CD8-positive, alpha-beta memory T cell (primary cell): ENCODE measurements around the gene DOCK1. TPM values are rescaled to one million over a fixed set of nuclear protein-coding genes. Genes with fewer than 3 reads are reported as not detected.

ENCODE experiments used
- CTCF ChIA-PET: fragments of 350-600 bp; sonication (Branson Sonifier 250); formaldehyde crosslinking; loops from one replicate; lab custom pipeline; 2021; ENCODE audit warnings: antibody characterized with exemption; lab: Charles Lee
- POLR2A ChIA-PET: fragments of 350-600 bp; sonication (Branson Sonifier 250); formaldehyde crosslinking; loops from one replicate; lab custom pipeline; 2021; ENCODE audit warnings: antibody characterized with exemption; lab: Charles Lee
- DNase-seq, 5 donors: peaks; one replicate each; pipeline versions ENCODE4 v3.0.0 to v3.0.0-alpha.2; 2020 to 2022; ENCODE audit warnings: mixed read lengths in 1 of 5
- H3K27ac ChIP-seq: one replicate; pipeline ENCODE4 v1.7.0; 2013; ENCODE audit warnings: low read depth, mild to moderate bottlenecking, low read length, moderate library complexity
- H3K27me3 ChIP-seq: 2 replicates; pipeline ENCODE4 v1.7.0; 2013; ENCODE audit warnings: low read length, mild to moderate bottlenecking; ENCODE audit not compliant: insufficient read depth, poor library complexity, severe bottlenecking
- H3K36me3 ChIP-seq: 2 replicates; pipeline ENCODE4 v1.7.0; 2013; ENCODE audit warnings: mild to moderate bottlenecking, low read length, moderate library complexity; ENCODE audit not compliant: insufficient read depth
- H3K4me1 ChIP-seq: 2 replicates; pipeline ENCODE4 v1.7.0; 2013; ENCODE audit warnings: mild to moderate bottlenecking, low read length, moderate library complexity; ENCODE audit not compliant: insufficient read depth
- H3K4me3 ChIP-seq: 2 replicates; pipeline ENCODE4 v1.7.0; 2013; ENCODE audit warnings: mild to moderate bottlenecking, low read length
- H3K9me3 ChIP-seq: 2 replicates; pipeline ENCODE4 v1.7.0; 2013; ENCODE audit warnings: mild to moderate bottlenecking, low read length
- H3K27ac Mint-ChIP-seq, 8 donors: one replicate each; pipeline ENCODE4 v1.8.0; 2020 to 2021; ENCODE audit warnings: mixed read lengths in 8 of 8, mild to moderate bottlenecking in 6 of 8, inconsistent platforms in 3 of 8, moderate library complexity in 3 of 8
- H3K27me3 Mint-ChIP-seq, 2 donors: one replicate each; pipeline ENCODE4 v1.8.0; 2020 to 2021; ENCODE audit warnings: mixed read lengths in 2 of 2, mild to moderate bottlenecking in 1 of 2, moderate library complexity in 1 of 2
- H3K36me3 Mint-ChIP-seq, 3 donors: one replicate each; pipeline ENCODE4 v1.8.0; 2020 to 2021; ENCODE audit warnings: mixed read lengths in 3 of 3, inconsistent platforms in 1 of 3, mild to moderate bottlenecking in 1 of 3
- H3K4me1 Mint-ChIP-seq, 3 donors: one replicate each; pipeline ENCODE4 v1.8.0; 2020 to 2021; ENCODE audit warnings: mixed read lengths in 3 of 3, inconsistent platforms in 1 of 3, mild to moderate bottlenecking in 1 of 3
- H3K4me3 Mint-ChIP-seq, 7 donors: one replicate each; pipeline ENCODE4 v1.8.0; 2020 to 2021; ENCODE audit warnings: mixed read lengths in 7 of 7, mild to moderate bottlenecking in 6 of 7, moderate library complexity in 4 of 7, inconsistent platforms in 2 of 7
- H3K9me3 Mint-ChIP-seq, 5 donors: one replicate each; pipeline ENCODE4 v1.8.0; 2020 to 2022; ENCODE audit warnings: mixed read lengths in 5 of 5, mild to moderate bottlenecking in 3 of 5, moderate library complexity in 2 of 5, inconsistent platforms in 1 of 5
- polyA plus RNA-seq: library from polyadenylated mRNA; unstranded; fragments of 300-500 nt; fragmentation: Illumina TruSeq; gene quantifications from one replicate; pipeline ENCODE4 v1.2.3, GENCODE V29; 2021
- total RNA-seq, 2 experiments: library from RNA; stranded (reverse); gene quantifications; one replicate each; pipeline ENCODE4 v1.2.3, GENCODE V29; 2021

DOCK1 gene
- total and polyA plus RNA-seq, 3 experiments from 2014 or later, result 0.16 to 0.18 TPM; not detected in 1

GRCh38 chr10:127459918-127460317, 554.7 kb downstream of the DOCK1 start:
- CTCF ChIA-PET, result no interaction called here
- POLR2A ChIA-PET, result no interaction called here
- H3K27ac ChIP-seq, result no peak overlapping the region
- no peaks in the 10 kb centered on the region for H3K36me3 ChIP-seq
- Mint-ChIP-seq H3K4me1 (no peaks in the 10 kb centered on the region), H3K27me3 (no peaks in the 10 kb centered on the region), H3K36me3 (no peaks in the 10 kb centered on the region), H3K4me3 (no peak overlapping the region), H3K27ac (no peak overlapping the region), H3K9me3 (peaks cover 0 to 9% (median 2%) of the 10 kb centered on the region in 5 donors)
- no peaks in the 10 kb centered on the region for H3K4me1 ChIP-seq
- no peak overlapping the region for H3K4me3 ChIP-seq
- DNase-seq, result no peak
- no peaks in the 10 kb centered on the region for H3K27me3 ChIP-seq
- H3K9me3 ChIP-seq, result no peaks in the 10 kb centered on the region

GRCh38 chr10:127462643-127463295, 557.5 kb downstream of the DOCK1 start:
- peaks cover 0 to 8% (median 2%) of the 10 kb centered on the region in 5 donors for H3K9me3 Mint-ChIP-seq
- no peaks in the 10 kb centered on the region for H3K27me3 Mint-ChIP-seq
- ChIA-PET CTCF (no interaction called here), POLR2A (no interaction called here)
- Histone ChIP-seq H3K36me3 (no peaks in the 10 kb centered on the region), H3K4me1 (no peaks in the 10 kb centered on the region), H3K27me3 (no peaks in the 10 kb centered on the region), H3K4me3 (no peak overlapping the region), H3K27ac (no peak overlapping the region), H3K9me3 (no peaks in the 10 kb centered on the region)
- H3K4me1 Mint-ChIP-seq, result no peaks in the 10 kb centered on the region
- no peaks in the 10 kb centered on the region for H3K36me3 Mint-ChIP-seq
- DNase-seq, result no peak
- H3K27ac Mint-ChIP-seq, result no peak overlapping the region
- no peak overlapping the region for H3K4me3 Mint-ChIP-seq

- Mint-ChIP-seq H3K36me3 (no peaks in the 10 kb centered on the region), H3K9me3 (peaks cover 0 to 7% (median 0%) of the 10 kb centered on the region in 5 donors), H3K4me3 (no peak overlapping the region), H3K27ac (no peak overlapping the region), H3K4me1 (no peaks in the 10 kb centered on the region), H3K27me3 (no peaks in the 10 kb centered on the region)
- H3K4me1 ChIP-seq, result no peaks in the 10 kb centered on the region
- DNase-seq, result no peak
- no peak overlapping the region for H3K27ac ChIP-seq
- H3K4me3 ChIP-seq, result no peak overlapping the region
- ChIA-PET CTCF (no interaction called here), POLR2A (no interaction called here)
- H3K9me3 ChIP-seq, result no peaks in the 10 kb centered on the region
- H3K27me3 ChIP-seq, result no peaks in the 10 kb centered on the region
- H3K36me3 ChIP-seq, result no peaks in the 10 kb centered on the region
These were observed 558.3 kb downstream of the DOCK1 start for GRCh38 chr10:127463548-127463947.

- no peak for DNase-seq
- Histone ChIP-seq H3K27ac (no peak overlapping the region), H3K9me3 (no peaks in the 10 kb centered on the region), H3K4me1 (no peaks in the 10 kb centered on the region), H3K36me3 (no peaks in the 10 kb centered on the region), H3K27me3 (no peaks in the 10 kb centered on the region), H3K4me3 (no peak overlapping the region)
- Mint-ChIP-seq H3K4me1 (no peaks in the 10 kb centered on the region), H3K27me3 (no peaks in the 10 kb centered on the region), H3K36me3 (no peaks in the 10 kb centered on the region), H3K4me3 (no peak overlapping the region), H3K9me3 (peaks cover 0 to 7% (median 0%) of the 10 kb centered on the region in 5 donors), H3K27ac (peak overlapping the region in 1 of 8 donors; percentile 82)
- ChIA-PET POLR2A (no interaction called here), CTCF (no interaction called here)
These were observed 559.3 kb downstream of the DOCK1 start for GRCh38 chr10:127464561-127464960.

- Mint-ChIP-seq H3K27ac (no peak overlapping the region), H3K4me3 (no peak overlapping the region), H3K27me3 (peaks cover 0 to 2% of the 10 kb centered on the region in 2 donors), H3K4me1 (no peaks in the 10 kb centered on the region), H3K9me3 (peaks cover 0 to 7% (median 0%) of the 10 kb centered on the region in 5 donors), H3K36me3 (no peaks in the 10 kb centered on the region)
- H3K36me3 ChIP-seq, result no peaks in the 10 kb centered on the region
- no peak overlapping the region for H3K4me3 ChIP-seq
- H3K27ac ChIP-seq, result no peak overlapping the region
- no peaks in the 10 kb centered on the region for H3K4me1 ChIP-seq
- ChIA-PET CTCF (no interaction called here), POLR2A (no interaction called here)
- no peaks in the 10 kb centered on the region for H3K9me3 ChIP-seq
- no peak for DNase-seq
- H3K27me3 ChIP-seq, result no peaks in the 10 kb centered on the region
These were observed 562.6 kb downstream of the DOCK1 start for GRCh38 chr10:127467811-127468210.

GRCh38 chr10:127468632-127469031, 563.4 kb downstream of the DOCK1 start:
- H3K27ac ChIP-seq, result no peak overlapping the region
- DNase-seq, result no peak
- no peak overlapping the region for H3K4me3 ChIP-seq
- ChIA-PET CTCF (no interaction called here), POLR2A (no interaction called here)
- no peaks in the 10 kb centered on the region for H3K4me1 ChIP-seq
- Mint-ChIP-seq H3K27ac (no peak overlapping the region), H3K4me3 (no peak overlapping the region), H3K36me3 (no peaks in the 10 kb centered on the region), H3K27me3 (peaks cover 0 to 2% of the 10 kb centered on the region in 2 donors), H3K9me3 (peaks cover 0 to 5% (median 0%) of the 10 kb centered on the region in 5 donors), H3K4me1 (no peaks in the 10 kb centered on the region)
- no peaks in the 10 kb centered on the region for H3K36me3 ChIP-seq
- H3K27me3 ChIP-seq, result no peaks in the 10 kb centered on the region
- no peaks in the 10 kb centered on the region for H3K9me3 ChIP-seq

GRCh38 chr10:127470911-127471310, 565.7 kb downstream of the DOCK1 start:
- no peaks in the 10 kb centered on the region for H3K4me1 Mint-ChIP-seq
- no peaks in the 10 kb centered on the region for H3K9me3 ChIP-seq
- H3K4me3 ChIP-seq, result no peak overlapping the region
- ChIA-PET POLR2A (no interaction called here), CTCF (no interaction called here)
- no peaks in the 10 kb centered on the region for H3K36me3 Mint-ChIP-seq
- H3K9me3 Mint-ChIP-seq, result no peaks in the 10 kb centered on the region
- H3K4me3 Mint-ChIP-seq, result no peak overlapping the region
- H3K36me3 ChIP-seq, result no peaks in the 10 kb centered on the region
- H3K27ac ChIP-seq, result no peak overlapping the region
- H3K27me3 ChIP-seq, result no peaks in the 10 kb centered on the region
- no peaks in the 10 kb centered on the region for H3K4me1 ChIP-seq
- DNase-seq, result no peak
- H3K27ac Mint-ChIP-seq, result no peak overlapping the region
- peaks cover 0 to 2% of the 10 kb centered on the region in 2 donors for H3K27me3 Mint-ChIP-seq

- Mint-ChIP-seq H3K36me3 (no peaks in the 10 kb centered on the region), H3K9me3 (no peaks in the 10 kb centered on the region), H3K27me3 (peaks cover 0 to 4% of the 10 kb centered on the region in 2 donors), H3K4me3 (no peak overlapping the region), H3K4me1 (no peaks in the 10 kb centered on the region), H3K27ac (no peak overlapping the region)
- Histone ChIP-seq H3K27ac (no peak overlapping the region), H3K27me3 (no peaks in the 10 kb centered on the region), H3K9me3 (no peaks in the 10 kb centered on the region), H3K36me3 (no peaks in the 10 kb centered on the region), H3K4me1 (no peaks in the 10 kb centered on the region), H3K4me3 (no peak overlapping the region)
- ChIA-PET CTCF (no interaction called here), POLR2A (no interaction called here)
- no peak for DNase-seq
These were observed 567.7 kb downstream of the DOCK1 start for GRCh38 chr10:127472976-127473375.
